ENCODE measurements around the gene NDST1. TPM values are rescaled to one million over a fixed set of nuclear protein-coding genes. Genes with fewer than 3 reads are reported as not detected.
A peak's percentile ranks its signal among the peaks of the same experiment; 100 is the strongest.

Gene NDST1
- polyA plus RNA-seq, 1 donor (not counting 4 experiments of a cell fraction or from before 2014, with no cell fraction given), result 24.9 TPM

DNA sequence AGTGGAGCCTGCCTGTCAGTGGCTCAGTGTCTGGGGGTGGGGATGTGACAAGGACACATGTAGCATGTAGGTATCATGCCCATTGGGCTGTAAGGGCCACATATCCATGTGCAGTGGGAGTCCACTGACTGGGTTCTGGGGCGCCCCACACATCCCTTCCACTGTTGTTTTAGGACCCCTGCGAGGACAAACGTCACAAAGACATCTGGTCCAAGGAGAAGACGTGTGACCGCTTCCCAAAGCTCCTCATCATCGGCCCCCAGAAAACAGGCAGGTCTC is 33.4 kb downstream of the NDST1 start:
- Histone ChIP-seq H3K27me3 (ENCODE audit: control insufficient read depth, extremely low read depth, insufficient read depth, low read length) (no peaks in the 10 kb centered on the region), H3K4me3 (ENCODE audit: control insufficient read depth in 2 of 3, extremely low read depth in 1 of 3, insufficient read depth in 2 of 3, low read depth in 1 of 3, low read length in 3 of 3) (no peak overlapping the region), H3K27ac (ENCODE audit: control insufficient read depth, insufficient read depth, low read length) (peak overlapping the region; percentile 65), H2AFZ (ENCODE audit: control insufficient read depth, low read length) (no peak overlapping the region), H4K20me1 (ENCODE audit: control insufficient read depth, extremely low read depth, insufficient read depth, low read length) (no peaks in the 10 kb centered on the region), H3K79me2 (ENCODE audit: control insufficient read depth, insufficient read depth, low read length) (no peaks in the 10 kb centered on the region), H3K9me1 (ENCODE audit: control insufficient read depth, extremely low read depth, insufficient read depth, low read length) (no peaks in the 10 kb centered on the region), H3K36me3 (ENCODE audit: control insufficient read depth in 2 of 2, extremely low read depth in 1 of 2, insufficient read depth in 2 of 2, low read length in 2 of 2) (peaks cover 40 to 45% of the 10 kb centered on the region in 2 experiments), H3K4me1 (ENCODE audit: control insufficient read depth, extremely low read depth, insufficient read depth, low read length) (peaks cover 23% of the 10 kb centered on the region), H3K4me2 (ENCODE audit: control insufficient read depth, extremely low read depth, insufficient read depth, low read depth, low read length) (peak overlapping the region; percentile 20), H3K9ac (ENCODE audit: control insufficient read depth, extremely low read depth, insufficient read depth, low read length) (peak overlapping the region; percentile 22), H3K9me3 (ENCODE audit: control insufficient read depth, low read depth, low read length) (no peaks in the 10 kb centered on the region)
- DNase-seq (ENCODE audit: low read depth, low spot score), result no peak
- FAIRE-seq, result no peak
- dilution Hi-C loops (cut with MboI; ENCODE audit: extremely low pct_ligation_motif_present, low sequenced_read_pairs), result no loop called here
- no peak for TF ChIP-seq EZH2 (IDR thresholded peaks at IDR 0.05; ENCODE audit: low read length)
- TF ChIP-seq, protein P1, sequence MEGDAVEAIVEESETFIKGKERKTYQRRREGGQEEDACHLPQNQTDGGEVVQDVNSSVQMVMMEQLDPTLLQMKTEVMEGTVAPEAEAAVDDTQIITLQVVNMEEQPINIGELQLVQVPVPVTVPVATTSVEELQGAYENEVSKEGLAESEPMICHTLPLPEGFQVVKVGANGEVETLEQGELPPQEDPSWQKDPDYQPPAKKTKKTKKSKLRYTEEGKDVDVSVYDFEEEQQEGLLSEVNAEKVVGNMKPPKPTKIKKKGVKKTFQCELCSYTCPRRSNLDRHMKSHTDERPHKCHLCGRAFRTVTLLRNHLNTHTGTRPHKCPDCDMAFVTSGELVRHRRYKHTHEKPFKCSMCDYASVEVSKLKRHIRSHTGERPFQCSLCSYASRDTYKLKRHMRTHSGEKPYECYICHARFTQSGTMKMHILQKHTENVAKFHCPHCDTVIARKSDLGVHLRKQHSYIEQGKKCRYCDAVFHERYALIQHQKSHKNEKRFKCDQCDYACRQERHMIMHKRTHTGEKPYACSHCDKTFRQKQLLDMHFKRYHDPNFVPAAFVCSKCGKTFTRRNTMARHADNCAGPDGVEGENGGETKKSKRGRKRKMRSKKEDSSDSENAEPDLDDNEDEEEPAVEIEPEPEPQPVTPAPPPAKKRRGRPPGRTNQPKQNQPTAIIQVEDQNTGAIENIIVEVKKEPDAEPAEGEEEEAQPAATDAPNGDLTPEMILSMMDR (optimal IDR thresholded peaks at IDR 0.05 in 1 of 3, IDR thresholded peaks at IDR 0.05 in 1 of 3, conservative IDR thresholded peaks at IDR 0.05 in 1 of 3; ENCODE audit: extremely low read depth in 1 of 3, insufficient read depth in 2 of 3, low read length in 3 of 3), result no peak

DNA sequence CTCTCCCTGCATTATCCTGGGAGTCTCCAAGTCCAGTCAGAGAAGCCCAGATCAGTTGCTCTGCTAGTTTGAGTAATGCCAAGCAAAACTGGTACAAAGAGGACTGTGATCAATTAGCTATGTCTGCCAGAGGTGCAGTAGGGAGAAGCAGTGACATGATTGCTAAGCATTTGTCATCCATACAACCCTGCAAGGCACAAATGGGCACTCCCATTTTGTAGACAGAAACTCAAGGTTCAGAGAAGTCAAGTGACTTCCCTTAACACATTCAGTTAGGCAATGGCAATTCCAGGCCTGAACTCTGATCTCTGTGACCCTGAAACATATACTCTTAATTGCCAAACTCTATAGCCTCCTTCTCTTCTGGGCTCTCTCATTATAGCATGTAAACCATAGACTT is 34.0 kb downstream of the NDST1 start:
- Histone ChIP-seq H3K9me3 (ENCODE audit: control insufficient read depth, low read depth, low read length) (no peaks in the 10 kb centered on the region), H3K4me1 (ENCODE audit: control insufficient read depth, extremely low read depth, insufficient read depth, low read length) (peaks cover 23% of the 10 kb centered on the region), H3K27me3 (ENCODE audit: control insufficient read depth, extremely low read depth, insufficient read depth, low read length) (no peaks in the 10 kb centered on the region), H3K79me2 (ENCODE audit: control insufficient read depth, insufficient read depth, low read length) (no peaks in the 10 kb centered on the region), H3K4me2 (ENCODE audit: control insufficient read depth, extremely low read depth, insufficient read depth, low read depth, low read length) (peak overlapping the region; percentile 20), H3K9me1 (ENCODE audit: control insufficient read depth, extremely low read depth, insufficient read depth, low read length) (no peaks in the 10 kb centered on the region), H2AFZ (ENCODE audit: control insufficient read depth, low read length) (no peak overlapping the region), H3K27ac (ENCODE audit: control insufficient read depth, insufficient read depth, low read length) (peak overlapping the region; percentile 65), H4K20me1 (ENCODE audit: control insufficient read depth, extremely low read depth, insufficient read depth, low read length) (no peaks in the 10 kb centered on the region), H3K9ac (ENCODE audit: control insufficient read depth, extremely low read depth, insufficient read depth, low read length) (no peak overlapping the region), H3K36me3 (ENCODE audit: control insufficient read depth in 2 of 2, extremely low read depth in 1 of 2, insufficient read depth in 2 of 2, low read length in 2 of 2) (peaks cover 44 to 49% of the 10 kb centered on the region in 2 experiments), H3K4me3 (ENCODE audit: control insufficient read depth in 2 of 3, extremely low read depth in 1 of 3, insufficient read depth in 2 of 3, low read depth in 1 of 3, low read length in 3 of 3) (no peak overlapping the region)
- dilution Hi-C loops (cut with MboI; ENCODE audit: extremely low pct_ligation_motif_present, low sequenced_read_pairs), result no loop called here
- peak; percentile 89 for FAIRE-seq
- peak; percentile 61 for DNase-seq (ENCODE audit: low read depth, low spot score)
- TF ChIP-seq, protein P1 (optimal IDR thresholded peaks at IDR 0.05 in 1 of 3, IDR thresholded peaks at IDR 0.05 in 1 of 3, conservative IDR thresholded peaks at IDR 0.05 in 1 of 3; ENCODE audit: extremely low read depth in 1 of 3, insufficient read depth in 2 of 3, low read length in 3 of 3), result no peak
- TF ChIP-seq EZH2 (IDR thresholded peaks at IDR 0.05; ENCODE audit: low read length), result no peak
